MM.1S (cell line): Measurements from ENCODE around the gene FAM222B.

Experiments
- EZH2phosphoT487 ChIP-seq: fragments of 300-600 bp; sonication (generic); IDR thresholded peaks from 2 replicates; pipeline ENCODE4 v1.6.1; 2018; ENCODE audit warnings: antibody characterized with exemption, low read length
- TF ChIP-seq, protein P1 (sequence below): fragments of 300-600 bp; sonication (generic); IDR thresholded peaks from 2 replicates; pipeline ENCODE4 v1.5.1; 2016; ENCODE audit warnings: antibody characterized with exemption, low read length, mixed read lengths

DNA sequence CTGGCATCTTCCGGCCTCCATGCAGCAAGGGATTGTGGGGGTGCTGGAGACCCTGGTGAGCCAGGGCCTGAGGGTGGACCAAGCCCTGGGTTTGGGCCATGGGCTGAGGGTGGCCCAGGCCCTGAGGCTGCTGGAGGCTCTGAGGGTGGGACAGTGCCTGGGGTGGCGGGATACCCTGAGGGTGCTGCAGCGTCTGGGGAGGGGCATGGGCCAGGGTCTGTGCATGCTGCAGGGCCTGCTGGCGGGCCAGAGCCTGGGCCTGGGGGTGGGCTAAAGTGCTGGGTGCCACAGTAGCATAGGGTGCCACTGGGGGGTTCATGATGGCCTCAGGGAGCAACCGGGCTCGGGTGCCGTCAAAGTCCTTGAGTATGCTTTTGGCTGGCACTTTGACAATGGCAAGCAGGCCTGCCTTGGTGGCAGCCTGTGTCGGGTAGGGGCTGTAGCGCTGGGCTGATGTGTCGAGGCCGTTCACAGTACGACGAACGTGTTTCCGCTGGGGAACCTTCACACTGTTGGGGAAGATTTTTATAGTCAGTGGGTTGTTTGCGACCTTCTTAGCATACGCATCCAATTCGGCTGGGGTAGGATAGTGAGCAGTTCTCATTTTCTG, 83.2 kb downstream of the FAM222B start:
- TF ChIP-seq, protein P1, sequence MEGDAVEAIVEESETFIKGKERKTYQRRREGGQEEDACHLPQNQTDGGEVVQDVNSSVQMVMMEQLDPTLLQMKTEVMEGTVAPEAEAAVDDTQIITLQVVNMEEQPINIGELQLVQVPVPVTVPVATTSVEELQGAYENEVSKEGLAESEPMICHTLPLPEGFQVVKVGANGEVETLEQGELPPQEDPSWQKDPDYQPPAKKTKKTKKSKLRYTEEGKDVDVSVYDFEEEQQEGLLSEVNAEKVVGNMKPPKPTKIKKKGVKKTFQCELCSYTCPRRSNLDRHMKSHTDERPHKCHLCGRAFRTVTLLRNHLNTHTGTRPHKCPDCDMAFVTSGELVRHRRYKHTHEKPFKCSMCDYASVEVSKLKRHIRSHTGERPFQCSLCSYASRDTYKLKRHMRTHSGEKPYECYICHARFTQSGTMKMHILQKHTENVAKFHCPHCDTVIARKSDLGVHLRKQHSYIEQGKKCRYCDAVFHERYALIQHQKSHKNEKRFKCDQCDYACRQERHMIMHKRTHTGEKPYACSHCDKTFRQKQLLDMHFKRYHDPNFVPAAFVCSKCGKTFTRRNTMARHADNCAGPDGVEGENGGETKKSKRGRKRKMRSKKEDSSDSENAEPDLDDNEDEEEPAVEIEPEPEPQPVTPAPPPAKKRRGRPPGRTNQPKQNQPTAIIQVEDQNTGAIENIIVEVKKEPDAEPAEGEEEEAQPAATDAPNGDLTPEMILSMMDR: no peak
- no peak for TF ChIP-seq EZH2phosphoT487
